Measurements from ENCODE around the gene SLC13A3.

SLC13A3 gene

GRCh38 chr20:46566125-46566524, 85.1 kb downstream of the SLC13A3 start:
- Mint-ChIP-seq H3K27me3 (peaks cover 9% of the 10 kb centered on the region), H3K4me1 (peaks cover under 1% of the 10 kb centered on the region), H3K9me3 (no peaks in the 10 kb centered on the region), H3K4me3 (no peak overlapping the region), H3K36me3 (ENCODE audit: low read depth) (no peaks in the 10 kb centered on the region), H3K27ac (no peak overlapping the region)
- no peak for ATAC-seq
- no peak for DNase-seq

DNA sequence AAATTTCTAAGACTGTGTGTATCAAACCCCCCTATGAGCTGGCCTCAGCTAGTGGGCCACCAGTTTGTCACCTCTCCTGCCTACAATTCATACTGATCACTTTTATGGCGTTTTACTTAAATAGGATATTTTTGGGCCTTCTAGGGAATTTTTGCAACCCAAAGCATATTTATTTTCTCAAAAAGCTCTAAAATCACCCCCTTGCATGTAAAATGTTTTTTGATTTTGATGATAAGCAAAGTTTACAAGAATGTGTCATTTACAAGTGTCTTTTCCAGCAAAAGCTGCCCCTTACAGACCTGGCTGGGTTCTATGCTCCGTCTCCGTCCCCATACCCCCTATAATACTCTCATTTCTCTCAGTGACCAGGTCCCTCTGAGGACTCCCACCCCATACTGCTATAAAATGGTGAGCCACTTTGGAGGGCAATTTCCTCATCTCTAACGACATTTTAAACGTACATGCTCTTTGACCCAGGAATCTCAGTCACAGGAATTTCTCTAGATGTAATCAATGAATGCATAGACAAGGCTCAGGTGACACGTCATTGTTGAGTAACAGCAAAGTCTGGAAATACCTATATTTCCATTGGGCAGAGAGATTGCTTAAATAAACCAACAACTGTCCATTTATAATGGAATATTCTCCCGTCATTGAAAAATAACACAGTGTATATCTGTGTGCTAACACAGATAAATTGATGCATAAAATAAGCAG, 86.9 kb downstream of the SLC13A3 start:
- DNase-seq = no peak
- ATAC-seq = no peak
- H3K4me3 Mint-ChIP-seq = no peak overlapping the region
- H3K9me3 Mint-ChIP-seq = no peaks in the 10 kb centered on the region
- no peaks in the 10 kb centered on the region for H3K36me3 Mint-ChIP-seq (ENCODE audit: low read depth)
- H3K4me1 Mint-ChIP-seq = peaks cover 14% of the 10 kb centered on the region
- peaks cover 9% of the 10 kb centered on the region for H3K27me3 Mint-ChIP-seq
- H3K27ac Mint-ChIP-seq = no peak overlapping the region

DNA sequence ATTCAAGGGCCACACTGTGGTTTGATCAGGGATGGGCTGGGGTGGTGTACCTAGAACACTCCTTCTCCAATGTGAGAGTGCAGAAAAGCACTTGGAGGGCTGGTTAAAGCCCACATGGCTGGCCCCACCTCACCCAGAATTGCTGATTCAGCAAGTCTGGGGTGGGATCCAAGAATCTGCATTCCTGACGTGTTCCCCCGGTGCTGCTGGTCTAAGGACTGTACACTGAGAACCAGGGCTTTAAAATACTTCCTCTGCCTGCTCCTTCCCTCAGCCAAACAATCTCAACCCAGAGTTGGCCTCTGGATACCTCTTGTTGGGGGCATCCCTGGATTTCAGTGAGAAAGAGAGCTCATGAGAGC, 87.4 kb downstream of the SLC13A3 start:
- Mint-ChIP-seq H3K27me3 (peaks cover 9% of the 10 kb centered on the region), H3K4me1 (peaks cover 18% of the 10 kb centered on the region), H3K9me3 (no peaks in the 10 kb centered on the region), H3K36me3 (ENCODE audit: low read depth) (no peaks in the 10 kb centered on the region), H3K27ac (no peak overlapping the region), H3K4me3 (no peak overlapping the region)
- DNase-seq (no peak), ATAC-seq (no peak)

GRCh38 chr20:46563170-46563859, 87.9 kb downstream of the SLC13A3 start:
- Mint-ChIP-seq H3K4me3 (no peak overlapping the region), H3K9me3 (no peaks in the 10 kb centered on the region), H3K36me3 (ENCODE audit: low read depth) (no peaks in the 10 kb centered on the region), H3K27me3 (peaks cover 7% of the 10 kb centered on the region), H3K27ac (no peak overlapping the region), H3K4me1 (peaks cover 23% of the 10 kb centered on the region)
- no peak for DNase-seq
- ATAC-seq = no peak

GRCh38 chr20:46562373-46563169, 88.7 kb downstream of the SLC13A3 start:
- peaks cover 6% of the 10 kb centered on the region for H3K27me3 Mint-ChIP-seq
- H3K36me3 Mint-ChIP-seq (ENCODE audit: low read depth) = no peaks in the 10 kb centered on the region
- H3K4me3 Mint-ChIP-seq = no peak overlapping the region
- H3K9me3 Mint-ChIP-seq = no peaks in the 10 kb centered on the region
- H3K4me1 Mint-ChIP-seq = peaks cover 31% of the 10 kb centered on the region
- ATAC-seq (peak; percentile 37), DNase-seq (peak; percentile 79)
- H3K27ac Mint-ChIP-seq = no peak overlapping the region

DNA sequence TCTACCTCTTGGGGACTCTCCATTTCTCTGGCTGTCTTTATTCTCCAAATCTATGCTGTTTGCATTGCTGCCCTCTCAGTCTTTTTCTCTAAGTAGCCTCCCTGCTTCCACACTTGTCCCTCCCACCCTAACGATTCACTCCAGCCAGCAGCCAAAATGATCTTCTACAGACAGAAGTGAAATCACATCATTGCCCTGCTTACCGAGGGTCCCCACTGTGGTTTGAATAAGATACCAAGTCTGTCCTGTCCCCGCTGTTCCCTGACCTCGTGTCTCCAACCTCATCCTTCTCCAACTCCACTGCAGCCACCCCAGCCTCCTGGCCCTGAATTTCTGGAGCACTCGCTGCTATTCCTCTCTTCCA, 89.3 kb downstream of the SLC13A3 start:
- Mint-ChIP-seq H3K27me3 (peaks cover 2% of the 10 kb centered on the region), H3K9me3 (no peaks in the 10 kb centered on the region), H3K27ac (no peak overlapping the region), H3K36me3 (ENCODE audit: low read depth) (no peaks in the 10 kb centered on the region), H3K4me1 (peaks cover 37% of the 10 kb centered on the region), H3K4me3 (no peak overlapping the region)
- ATAC-seq (no peak), DNase-seq (no peak)

- Mint-ChIP-seq H3K9me3 (no peaks in the 10 kb centered on the region), H3K4me3 (no peak overlapping the region), H3K27ac (peak overlapping the region; percentile 27), H3K4me1 (peaks cover 48% of the 10 kb centered on the region), H3K36me3 (ENCODE audit: low read depth) (no peaks in the 10 kb centered on the region), H3K27me3 (no peaks in the 10 kb centered on the region)
- no peak for DNase-seq
- no peak for ATAC-seq
These were observed 91.4 kb downstream of the SLC13A3 start for GRCh38 chr20:46559685-46560440.

- ATAC-seq (no peak), DNase-seq (no peak)
- H3K4me3 Mint-ChIP-seq = no peak overlapping the region
- H3K27me3 Mint-ChIP-seq = no peaks in the 10 kb centered on the region
- no peaks in the 10 kb centered on the region for H3K9me3 Mint-ChIP-seq
- peak overlapping the region; percentile 17 for H3K27ac Mint-ChIP-seq
- peaks cover 55% of the 10 kb centered on the region for H3K4me1 Mint-ChIP-seq
- H3K36me3 Mint-ChIP-seq (ENCODE audit: low read depth) = no peaks in the 10 kb centered on the region
These were observed 92.3 kb downstream of the SLC13A3 start for GRCh38 chr20:46559001-46559400.

- Mint-ChIP-seq H3K9me3 (no peaks in the 10 kb centered on the region), H3K27ac (peak overlapping the region; percentile 75), H3K36me3 (ENCODE audit: low read depth) (no peaks in the 10 kb centered on the region), H3K4me1 (peaks cover 57% of the 10 kb centered on the region), H3K27me3 (no peaks in the 10 kb centered on the region), H3K4me3 (peak overlapping the region; percentile 32)
- ATAC-seq (peak; percentile 98), DNase-seq (peak; percentile 44)
These were observed 92.7 kb downstream of the SLC13A3 start for GRCh38 chr20:46558511-46558959.

- no peak overlapping the region for H3K4me3 Mint-ChIP-seq
- DNase-seq = no peak
- H3K4me1 Mint-ChIP-seq = peaks cover 69% of the 10 kb centered on the region
- no peaks in the 10 kb centered on the region for H3K27me3 Mint-ChIP-seq
- H3K36me3 Mint-ChIP-seq (ENCODE audit: low read depth) = no peaks in the 10 kb centered on the region
- no peaks in the 10 kb centered on the region for H3K9me3 Mint-ChIP-seq
- no peak for ATAC-seq
- H3K27ac Mint-ChIP-seq = peak overlapping the region; percentile 75
These were observed 93.9 kb downstream of the SLC13A3 start for GRCh38 chr20:46557231-46557956.

GRCh38 chr20:46555370-46555956, 95.8 kb downstream of the SLC13A3 start:
- DNase-seq = no peak
- Mint-ChIP-seq H3K27ac (no peak overlapping the region), H3K27me3 (no peaks in the 10 kb centered on the region), H3K36me3 (ENCODE audit: low read depth) (no peaks in the 10 kb centered on the region), H3K4me3 (no peak overlapping the region), H3K4me1 (peaks cover 80% of the 10 kb centered on the region), H3K9me3 (no peaks in the 10 kb centered on the region)
- ATAC-seq = no peak

GRCh38 chr20:46554828-46555227, 96.4 kb downstream of the SLC13A3 start:
- peaks cover 81% of the 10 kb centered on the region for H3K4me1 Mint-ChIP-seq
- DNase-seq = no peak
- no peak overlapping the region for H3K4me3 Mint-ChIP-seq

DNA sequence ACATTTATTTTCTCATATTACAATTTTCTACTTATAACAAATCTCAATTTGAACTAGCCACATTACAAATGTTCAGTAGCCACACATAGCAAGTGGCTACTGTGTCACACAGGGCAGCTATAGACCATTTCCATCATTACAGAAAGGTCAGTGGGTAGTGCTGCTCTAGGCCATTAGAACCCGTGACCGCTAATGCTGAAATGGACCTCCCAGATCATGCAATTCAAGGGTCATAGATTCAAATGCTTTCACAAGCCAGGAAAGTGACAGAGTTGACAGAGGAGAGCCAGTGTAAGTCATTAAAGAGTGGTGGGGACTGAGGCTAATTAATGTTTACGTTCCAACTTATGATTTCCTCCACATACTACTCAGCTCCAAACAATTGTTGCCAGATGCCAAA, 97.3 kb downstream of the SLC13A3 start:
- Mint-ChIP-seq H3K4me1 (peaks cover 73% of the 10 kb centered on the region), H3K36me3 (ENCODE audit: low read depth) (no peaks in the 10 kb centered on the region), H3K27me3 (no peaks in the 10 kb centered on the region), H3K9me3 (no peaks in the 10 kb centered on the region), H3K4me3 (no peak overlapping the region), H3K27ac (no peak overlapping the region)
- no peak for ATAC-seq
- no peak for DNase-seq

More at GRCh38 chr20:46554828-46555227, 96.4 kb downstream of the SLC13A3 start:
- Mint-ChIP-seq H3K36me3 (ENCODE audit: low read depth) (no peaks in the 10 kb centered on the region), H3K27ac (peak overlapping the region; percentile 67), H3K27me3 (no peaks in the 10 kb centered on the region), H3K9me3 (no peaks in the 10 kb centered on the region)
- ATAC-seq = no peak

Measured in activated naive CD8-positive, alpha-beta T cell treated with anti-CD3 and anti-CD28 coated beads, Interleukin-2, amount 50 U/mL, for 24 hours (primary cell).